ENCODE data around the gene ERC1.

Gene ERC1

DNA sequence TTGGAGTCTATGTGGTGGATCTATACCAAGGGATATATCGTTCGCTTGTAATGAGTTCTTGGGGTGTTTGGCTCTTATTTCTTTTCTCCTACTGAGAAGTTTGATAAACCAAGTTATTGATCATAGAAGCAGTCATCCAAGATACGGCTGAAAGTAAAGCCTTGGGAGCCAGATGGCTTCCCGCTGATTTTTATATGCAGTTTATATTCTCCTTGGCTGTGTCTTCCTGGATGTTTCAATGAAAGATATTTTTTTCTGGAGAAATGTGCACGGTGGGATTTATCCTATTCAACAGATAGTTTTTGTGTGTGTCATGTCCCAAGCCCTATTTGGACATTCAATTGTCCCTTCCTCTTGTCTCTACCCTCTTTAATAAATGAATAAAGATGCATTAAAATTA is 289.0 kb downstream of the ERC1 start:
- no peak for ATAC-seq (ENCODE audit: low read depth)

DNA sequence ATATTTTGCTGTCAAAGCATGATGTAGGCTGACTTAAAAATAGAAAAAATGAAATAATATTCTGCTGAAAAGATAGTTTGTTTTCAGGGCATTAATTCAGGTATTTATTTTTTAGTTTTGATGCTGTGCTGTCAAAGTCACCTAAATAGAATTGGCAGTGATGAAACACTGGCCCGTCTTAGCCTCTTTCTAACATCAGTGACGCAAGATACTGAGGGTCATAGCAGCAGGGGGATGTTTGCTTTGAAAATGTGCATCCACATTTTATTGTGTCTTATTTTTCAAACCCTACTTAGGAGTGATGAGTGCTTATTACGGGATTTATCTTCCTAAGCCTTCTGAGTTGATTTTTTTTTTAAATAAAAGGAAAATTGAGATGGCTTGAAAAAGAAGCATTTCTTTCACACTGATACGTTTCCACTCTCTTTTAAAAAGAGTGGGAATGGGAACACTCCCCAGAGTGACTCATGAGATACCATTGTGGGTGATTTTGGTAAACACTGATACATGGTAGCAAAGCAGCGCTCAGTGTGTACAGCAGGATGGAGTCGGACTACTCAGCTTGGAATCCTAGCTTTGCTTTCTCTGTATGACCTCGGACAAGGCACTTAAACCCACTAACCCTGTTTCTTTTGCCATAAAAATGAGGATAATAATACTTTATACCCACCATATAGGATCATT is 290.8 kb downstream of the ERC1 start:
- ATAC-seq (ENCODE audit: low read depth) (peak; percentile 81), DNase-seq (ENCODE audit: low spot score) (no peak)
- no peak overlapping the region for H3K27ac ChIP-seq (ENCODE audit: poor library complexity, severe bottlenecking)
- no peaks in the 10 kb centered on the region for H3K4me1 ChIP-seq (ENCODE audit: insufficient read depth, poor library complexity, severe bottlenecking)
- H3K9me3 ChIP-seq (ENCODE audit: severe bottlenecking) = no peaks in the 10 kb centered on the region
- H3K36me3 ChIP-seq (ENCODE audit: low read depth) = no peaks in the 10 kb centered on the region; the same call in 1 of the 2 replicates
- H3K27me3 ChIP-seq (ENCODE audit: insufficient read depth, poor library complexity, severe bottlenecking) = no peaks in the 10 kb centered on the region
- TF ChIP-seq, protein P1, sequence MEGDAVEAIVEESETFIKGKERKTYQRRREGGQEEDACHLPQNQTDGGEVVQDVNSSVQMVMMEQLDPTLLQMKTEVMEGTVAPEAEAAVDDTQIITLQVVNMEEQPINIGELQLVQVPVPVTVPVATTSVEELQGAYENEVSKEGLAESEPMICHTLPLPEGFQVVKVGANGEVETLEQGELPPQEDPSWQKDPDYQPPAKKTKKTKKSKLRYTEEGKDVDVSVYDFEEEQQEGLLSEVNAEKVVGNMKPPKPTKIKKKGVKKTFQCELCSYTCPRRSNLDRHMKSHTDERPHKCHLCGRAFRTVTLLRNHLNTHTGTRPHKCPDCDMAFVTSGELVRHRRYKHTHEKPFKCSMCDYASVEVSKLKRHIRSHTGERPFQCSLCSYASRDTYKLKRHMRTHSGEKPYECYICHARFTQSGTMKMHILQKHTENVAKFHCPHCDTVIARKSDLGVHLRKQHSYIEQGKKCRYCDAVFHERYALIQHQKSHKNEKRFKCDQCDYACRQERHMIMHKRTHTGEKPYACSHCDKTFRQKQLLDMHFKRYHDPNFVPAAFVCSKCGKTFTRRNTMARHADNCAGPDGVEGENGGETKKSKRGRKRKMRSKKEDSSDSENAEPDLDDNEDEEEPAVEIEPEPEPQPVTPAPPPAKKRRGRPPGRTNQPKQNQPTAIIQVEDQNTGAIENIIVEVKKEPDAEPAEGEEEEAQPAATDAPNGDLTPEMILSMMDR (IDR thresholded peaks at IDR 0.05; ENCODE audit: poor library complexity, severe bottlenecking) = no peak
- H3K4me3 ChIP-seq (ENCODE audit: severe bottlenecking) = no peak overlapping the region

More for the DNA sequence above, 289.0 kb downstream of the ERC1 start:
- no peak overlapping the region for H3K27ac ChIP-seq (ENCODE audit: poor library complexity, severe bottlenecking)
- no peak for DNase-seq (ENCODE audit: low spot score)
- no peaks in the 10 kb centered on the region; the same call in 1 of the 2 replicates for H3K36me3 ChIP-seq (ENCODE audit: low read depth)
- H3K4me1 ChIP-seq (ENCODE audit: insufficient read depth, poor library complexity, severe bottlenecking) = no peaks in the 10 kb centered on the region
- no peaks in the 10 kb centered on the region for H3K27me3 ChIP-seq (ENCODE audit: insufficient read depth, poor library complexity, severe bottlenecking)
- no peak overlapping the region for H3K4me3 ChIP-seq (ENCODE audit: severe bottlenecking)
- TF ChIP-seq, protein P1 (IDR thresholded peaks at IDR 0.05; ENCODE audit: poor library complexity, severe bottlenecking) = no peak
- H3K9me3 ChIP-seq (ENCODE audit: severe bottlenecking) = no peaks in the 10 kb centered on the region

DNA sequence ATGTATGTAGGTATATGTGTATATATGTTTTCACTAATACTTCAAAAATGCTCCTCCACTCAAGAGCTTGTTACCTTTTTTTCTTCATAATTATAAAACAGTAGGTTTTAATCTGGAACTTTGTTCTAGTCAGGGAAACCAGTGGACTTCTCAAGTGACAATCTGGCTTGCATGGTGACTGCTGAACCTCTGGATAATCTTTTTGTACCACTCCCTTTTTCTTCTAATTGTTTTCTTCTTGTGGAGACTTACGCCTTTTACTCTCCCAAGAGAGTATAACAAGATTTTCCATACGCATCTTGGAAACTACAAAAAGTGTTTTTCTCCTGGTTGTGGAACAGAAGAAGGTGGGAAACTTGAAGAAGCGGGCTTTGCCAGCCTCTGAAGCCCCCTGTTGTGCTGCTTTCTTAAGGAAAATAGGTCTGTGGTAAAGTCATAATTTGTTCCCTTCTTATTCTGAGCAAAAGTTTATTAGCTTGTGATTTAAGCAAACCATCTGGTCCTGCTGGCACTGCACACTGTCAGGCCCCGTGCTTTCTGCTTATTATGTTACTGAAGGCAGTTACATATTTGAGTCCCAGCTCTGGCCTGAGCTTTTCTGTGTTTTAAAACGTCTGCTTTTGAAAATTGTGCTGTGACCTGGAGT is 291.8 kb downstream of the ERC1 start:
- ATAC-seq (ENCODE audit: low read depth) (no peak), DNase-seq (ENCODE audit: low spot score) (no peak)
- Histone ChIP-seq H3K36me3 (ENCODE audit: low read depth) (no peaks in the 10 kb centered on the region), H3K9me3 (ENCODE audit: severe bottlenecking) (no peaks in the 10 kb centered on the region), H3K4me3 (ENCODE audit: severe bottlenecking) (no peak overlapping the region), H3K27me3 (ENCODE audit: insufficient read depth, poor library complexity, severe bottlenecking) (no peaks in the 10 kb centered on the region), H3K4me1 (ENCODE audit: insufficient read depth, poor library complexity, severe bottlenecking) (no peaks in the 10 kb centered on the region), H3K27ac (ENCODE audit: poor library complexity, severe bottlenecking) (no peak overlapping the region)
- TF ChIP-seq, protein P1 (IDR thresholded peaks at IDR 0.05; ENCODE audit: poor library complexity, severe bottlenecking) = no peak

DNA sequence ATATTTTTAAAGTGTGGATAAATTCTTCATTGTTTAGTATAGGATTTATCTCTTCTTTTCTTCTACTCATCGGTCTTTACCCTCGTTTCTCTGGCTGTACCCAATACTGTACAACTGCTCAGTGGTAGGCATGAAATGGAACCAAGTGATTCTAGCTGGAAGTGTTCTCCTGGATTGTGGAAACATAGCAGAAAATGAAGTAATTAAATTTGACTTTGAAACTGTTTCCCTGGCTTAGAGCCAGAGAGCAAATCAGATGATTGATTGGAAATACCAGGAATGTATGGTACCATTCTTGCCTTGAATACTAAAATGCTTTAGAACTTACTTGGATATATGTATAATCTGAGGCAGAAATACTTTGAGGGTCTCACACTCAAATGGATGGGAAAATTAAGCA is 292.3 kb downstream of the ERC1 start:
- no peak overlapping the region for H3K4me3 ChIP-seq (ENCODE audit: severe bottlenecking)
- no peaks in the 10 kb centered on the region for H3K27me3 ChIP-seq (ENCODE audit: insufficient read depth, poor library complexity, severe bottlenecking)
- H3K27ac ChIP-seq (ENCODE audit: poor library complexity, severe bottlenecking) = no peak overlapping the region
- TF ChIP-seq, protein P1 (IDR thresholded peaks at IDR 0.05; ENCODE audit: poor library complexity, severe bottlenecking) = no peak
- no peaks in the 10 kb centered on the region for H3K4me1 ChIP-seq (ENCODE audit: insufficient read depth, poor library complexity, severe bottlenecking)
- ATAC-seq (ENCODE audit: low read depth) (no peak), DNase-seq (ENCODE audit: low spot score) (no peak)
- no peaks in the 10 kb centered on the region for H3K36me3 ChIP-seq (ENCODE audit: low read depth)
- no peaks in the 10 kb centered on the region for H3K9me3 ChIP-seq (ENCODE audit: severe bottlenecking)

DNA sequence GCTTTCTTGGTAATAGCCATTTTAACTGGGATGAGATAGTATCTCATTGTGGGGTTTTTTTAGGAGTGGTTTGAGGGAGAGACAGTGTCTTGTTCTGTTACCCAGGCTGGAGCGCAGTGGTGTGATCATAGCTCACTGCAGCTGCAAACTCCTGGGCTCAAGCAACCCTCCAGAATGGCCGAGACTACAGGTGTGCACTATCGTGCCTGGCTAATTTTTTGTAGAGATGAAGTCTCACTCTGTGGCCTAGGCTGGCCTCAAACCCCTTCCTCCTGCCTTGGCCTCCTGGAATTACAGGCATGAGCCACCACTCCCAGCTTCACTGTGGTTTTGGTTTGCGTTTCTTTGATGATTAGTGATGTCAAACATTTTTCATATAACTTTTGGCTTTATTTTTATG is 293.6 kb downstream of the ERC1 start:
- Histone ChIP-seq H3K27me3 (ENCODE audit: insufficient read depth, poor library complexity, severe bottlenecking) (no peaks in the 10 kb centered on the region), H3K4me1 (ENCODE audit: insufficient read depth, poor library complexity, severe bottlenecking) (no peaks in the 10 kb centered on the region), H3K9me3 (ENCODE audit: severe bottlenecking) (no peaks in the 10 kb centered on the region), H3K27ac (ENCODE audit: poor library complexity, severe bottlenecking) (no peak overlapping the region), H3K36me3 (ENCODE audit: low read depth) (no peaks in the 10 kb centered on the region; the same call in 1 of the 2 replicates), H3K4me3 (ENCODE audit: severe bottlenecking) (no peak overlapping the region)
- TF ChIP-seq, protein P1 (IDR thresholded peaks at IDR 0.05; ENCODE audit: poor library complexity, severe bottlenecking) = no peak
- DNase-seq (ENCODE audit: low spot score) (no peak), ATAC-seq (ENCODE audit: low read depth) (no peak)

Data from RWPE2 (cell line).